GM18858 (cell line): ENCODE results near the gene PPFIA1.
"Not testable (repeated sequence)": the region's sequence is repeated elsewhere in the genome, so short reads cannot be mapped to it uniquely, and the experiment has no call there.

Source experiments
- ATAC-seq: cut with Tn5 transposase; IDR thresholded peaks from one replicate; pipeline ENCODE4 v1.9.1; 2021; ENCODE audit not compliant: unreplicated experiment

PPFIA1 gene

DNA sequence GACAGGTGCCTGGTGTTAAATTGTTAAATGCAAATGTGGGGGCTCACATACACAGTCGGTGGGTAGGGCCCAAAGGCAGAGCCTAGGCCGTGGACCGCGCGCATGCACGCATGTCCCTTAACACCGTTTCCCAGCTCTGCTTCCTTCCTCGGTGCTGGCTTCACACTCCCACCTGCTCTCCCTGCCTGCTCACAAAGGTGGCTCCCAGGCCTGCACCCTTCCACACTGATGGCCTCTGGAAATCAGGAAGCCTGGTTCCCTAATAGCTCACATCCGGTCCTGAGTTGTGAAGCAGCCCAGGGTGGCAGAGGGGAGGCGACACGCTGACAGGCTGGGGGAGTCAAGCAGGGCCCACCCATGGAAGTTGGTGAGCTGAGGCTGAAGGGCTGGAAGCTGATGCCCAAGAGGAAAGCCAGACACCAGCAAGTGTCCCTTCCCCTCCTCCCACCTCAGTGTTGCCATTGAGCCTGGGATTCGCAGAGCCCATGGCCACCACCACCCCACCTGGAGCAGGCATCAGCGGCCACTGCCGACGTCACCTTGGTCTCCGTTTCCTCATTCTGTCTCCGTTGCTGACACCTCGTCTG, 114.2 kb downstream of the PPFIA1 start:
- ATAC-seq: no peak

- no peak for ATAC-seq
Observed at GRCh38 chr11:70387564-70387963, 117.1 kb downstream of the PPFIA1 start.

GRCh38 chr11:70389201-70389600, 118.7 kb downstream of the PPFIA1 start:
- no peak for ATAC-seq

DNA sequence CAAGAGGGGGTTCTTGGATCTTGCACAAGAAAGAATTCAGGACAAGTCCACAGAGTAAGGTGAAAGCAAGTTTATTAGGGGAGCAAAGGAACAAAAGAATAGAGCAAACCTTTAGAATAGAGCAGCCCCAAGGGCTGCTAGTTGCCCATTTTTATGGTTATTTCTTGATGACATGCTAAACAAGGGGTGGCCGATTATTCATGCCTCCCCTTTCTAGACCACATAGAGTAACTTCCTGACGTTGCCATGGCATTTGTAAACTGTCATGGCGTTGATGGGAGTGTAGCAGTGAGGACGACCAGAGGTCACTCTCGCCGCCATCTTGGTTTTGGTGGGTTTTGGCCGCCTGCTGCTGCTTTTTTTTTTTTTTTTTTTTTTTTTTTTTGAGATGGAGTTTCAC, 120.4 kb downstream of the PPFIA1 start:
- not testable (repeated sequence) for ATAC-seq

GRCh38 chr11:70394211-70394950, 123.9 kb downstream of the PPFIA1 start:
- ATAC-seq: no peak

DNA sequence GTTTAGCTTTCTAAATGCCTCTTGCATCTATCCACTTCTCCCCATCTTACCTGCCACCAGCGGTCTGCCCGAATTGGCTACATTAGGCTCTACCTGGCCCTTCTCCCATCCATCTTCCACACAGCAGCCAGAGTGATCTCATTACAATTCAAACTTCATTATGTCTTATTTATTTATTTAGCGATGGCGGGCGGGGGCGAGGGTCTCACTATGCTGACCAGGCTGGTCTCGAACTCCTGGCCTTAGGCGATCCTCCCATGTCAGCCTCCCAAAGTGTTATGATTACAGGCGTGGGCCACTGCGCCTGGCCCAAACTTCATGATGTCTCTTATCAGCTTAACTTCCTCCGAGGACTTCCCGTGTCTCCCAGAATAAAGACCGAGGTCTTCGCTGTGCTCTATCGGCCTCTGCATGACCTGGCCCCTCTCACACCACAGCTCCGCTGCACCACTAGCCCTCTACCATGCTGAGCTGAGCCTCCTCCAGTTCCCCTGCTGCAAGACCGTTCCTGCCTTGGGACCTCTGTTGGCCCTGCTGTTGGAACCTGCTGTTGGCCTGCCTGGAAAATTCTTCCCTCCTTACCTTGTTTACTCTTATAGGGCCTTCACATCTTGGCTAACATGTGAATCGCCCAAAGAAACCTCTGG, 127.0 kb downstream of the PPFIA1 start:
- no peak for ATAC-seq

GRCh38 chr11:70397983-70398833, 127.7 kb downstream of the PPFIA1 start, which contains the start of gene CTTN:
TSS of gene CTTN (plus strand) at chr11:70398529. CDS start at chr11:70407298, 8,769 bp downstream.
- ATAC-seq: no peak

DNA sequence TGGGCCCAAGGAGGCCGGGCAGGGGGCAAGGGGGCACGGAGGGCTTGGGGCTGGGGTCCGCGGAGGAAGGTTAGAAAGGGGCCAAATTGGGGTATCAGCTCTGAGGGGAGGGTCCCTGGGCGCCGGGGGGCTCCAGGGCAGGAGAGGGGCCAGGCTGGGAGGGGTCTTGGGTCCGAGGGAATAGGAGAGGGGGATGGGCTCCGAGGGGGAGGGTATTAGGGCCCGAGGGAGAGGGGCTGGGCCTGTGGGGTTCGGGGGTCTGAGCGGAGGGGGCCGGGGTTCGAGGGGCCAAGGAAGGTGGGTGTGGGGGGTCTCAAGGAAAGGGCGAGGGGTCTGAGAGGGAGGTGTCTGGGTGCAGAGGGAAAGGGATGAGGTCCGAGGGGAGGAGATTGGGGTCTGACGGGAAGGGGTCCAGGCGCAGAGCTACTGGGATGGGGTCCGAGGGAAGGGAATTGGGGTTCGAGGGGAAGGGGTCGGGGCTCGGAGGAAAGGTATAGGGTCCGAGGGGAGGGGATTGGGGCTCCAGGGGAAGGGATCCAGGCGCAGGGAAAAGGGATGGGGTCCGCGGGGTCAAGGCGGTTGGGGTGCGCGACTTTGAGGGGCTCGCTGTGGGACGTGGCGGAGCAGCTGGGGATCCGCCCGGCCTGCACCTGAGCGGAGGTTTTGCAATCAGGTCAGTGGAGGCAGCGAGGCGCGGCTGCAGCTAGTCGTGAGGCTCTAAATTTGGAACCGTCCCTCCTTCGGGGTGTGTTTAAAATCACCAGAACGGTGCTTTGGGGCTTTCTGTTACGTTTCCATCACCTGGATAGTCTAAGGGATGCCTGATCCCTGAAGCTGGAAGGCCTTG, 128.6 kb downstream of the PPFIA1 start:
- ATAC-seq: no peak

DNA sequence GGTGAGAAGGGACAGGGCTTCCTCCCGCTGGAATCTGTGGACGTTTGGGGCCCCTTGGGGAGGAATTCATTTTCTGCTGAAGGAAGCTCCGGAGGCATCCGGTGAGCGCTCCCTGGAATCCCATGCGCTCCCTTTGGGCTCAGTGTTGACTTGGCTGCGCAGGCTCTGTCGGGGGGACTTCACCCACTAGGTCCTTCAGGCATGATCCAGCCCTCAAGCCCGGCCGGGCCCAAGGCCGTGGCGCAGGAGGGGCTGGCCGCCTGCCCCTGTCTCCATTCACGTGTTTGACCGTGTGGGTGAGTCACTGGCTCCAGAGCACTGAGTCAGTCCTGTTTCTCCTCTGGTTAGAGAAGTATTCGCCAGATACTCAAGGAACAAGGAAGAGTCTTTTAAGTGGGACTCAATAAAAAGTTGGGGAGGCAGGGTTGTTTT, 129.2 kb downstream of the PPFIA1 start:
- ATAC-seq: no peak

DNA sequence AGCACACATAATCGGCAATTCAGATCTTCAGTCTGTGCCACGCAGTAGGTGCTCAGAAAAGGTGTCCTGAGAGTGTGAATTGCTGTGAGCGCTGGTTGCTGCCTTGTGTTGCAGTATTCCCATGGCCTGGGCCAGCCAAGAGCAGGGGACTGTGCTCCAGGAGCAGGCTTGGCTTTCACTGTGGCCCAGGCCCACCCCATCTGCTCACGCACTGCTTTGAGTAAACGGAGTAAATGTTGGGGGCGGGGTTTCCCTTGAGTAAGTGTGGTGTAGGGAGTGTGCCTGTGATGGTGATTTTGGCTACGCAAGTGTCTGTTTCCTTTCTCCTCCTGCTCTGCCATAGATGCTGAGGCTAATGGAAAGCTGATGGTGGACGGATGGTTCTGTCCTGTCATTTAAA, 130.2 kb downstream of the PPFIA1 start:
- ATAC-seq: no peak

- ATAC-seq: no peak
Observed at GRCh38 chr11:70402016-70402415, 131.5 kb downstream of the PPFIA1 start.

GRCh38 chr11:70402685-70403084, 132.2 kb downstream of the PPFIA1 start:
- no peak for ATAC-seq

GRCh38 chr11:70404244-70404643, 133.8 kb downstream of the PPFIA1 start:
- no peak for ATAC-seq

DNA sequence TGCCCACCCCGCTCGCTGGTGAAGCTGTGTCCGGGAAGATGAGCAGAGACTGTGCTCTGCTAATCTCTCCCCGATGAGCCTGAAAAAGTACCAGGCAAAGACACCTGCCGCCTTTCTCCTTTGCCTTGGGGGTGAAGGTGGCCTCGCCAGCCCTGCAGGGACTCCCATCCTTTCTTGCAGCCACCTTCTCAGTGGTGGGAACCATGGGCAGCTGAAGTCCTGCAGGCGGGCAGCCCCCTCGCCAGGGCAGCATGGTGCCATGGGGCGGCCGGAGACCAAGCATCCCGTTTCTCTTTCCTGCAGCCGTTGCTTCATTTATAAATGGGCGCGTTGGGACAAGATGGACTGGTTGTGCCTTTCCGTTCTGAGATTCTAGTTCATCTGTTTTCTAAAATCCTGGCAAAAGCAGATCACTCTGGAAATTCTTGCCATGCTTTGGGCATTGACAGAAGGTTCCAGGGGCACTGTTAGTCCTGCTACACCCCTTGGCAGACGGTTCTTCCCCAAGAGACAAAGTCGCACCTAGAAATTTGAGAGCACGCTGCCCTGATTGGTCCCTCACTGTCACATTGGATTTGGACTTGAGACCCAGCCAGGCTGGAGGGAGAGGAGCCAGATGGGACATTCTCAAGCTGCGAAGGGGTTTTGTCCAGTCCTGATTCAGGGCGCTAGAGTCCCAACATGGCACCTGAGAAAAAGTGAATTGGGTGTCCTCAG, 135.3 kb downstream of the PPFIA1 start:
- ATAC-seq: no peak

DNA sequence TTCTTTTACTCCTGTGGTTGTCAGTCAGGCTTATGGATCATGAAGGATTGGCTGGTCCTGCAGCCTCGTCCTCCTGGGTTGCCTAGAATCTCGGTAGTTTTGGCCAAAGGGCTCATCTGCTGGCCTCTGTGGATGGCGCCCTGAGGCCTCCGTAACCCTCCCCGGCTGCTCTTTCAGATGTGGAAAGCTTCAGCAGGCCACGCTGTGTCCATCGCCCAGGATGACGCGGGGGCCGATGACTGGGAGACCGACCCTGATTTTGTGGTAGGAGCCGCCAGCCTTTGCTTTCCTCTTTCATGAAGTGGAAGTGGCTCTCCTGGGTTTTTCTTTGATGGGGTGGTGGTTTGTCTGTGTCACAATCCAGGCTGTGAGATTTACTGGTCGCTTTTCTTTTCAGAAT, 136.6 kb downstream of the PPFIA1 start:
- ATAC-seq: no peak

DNA sequence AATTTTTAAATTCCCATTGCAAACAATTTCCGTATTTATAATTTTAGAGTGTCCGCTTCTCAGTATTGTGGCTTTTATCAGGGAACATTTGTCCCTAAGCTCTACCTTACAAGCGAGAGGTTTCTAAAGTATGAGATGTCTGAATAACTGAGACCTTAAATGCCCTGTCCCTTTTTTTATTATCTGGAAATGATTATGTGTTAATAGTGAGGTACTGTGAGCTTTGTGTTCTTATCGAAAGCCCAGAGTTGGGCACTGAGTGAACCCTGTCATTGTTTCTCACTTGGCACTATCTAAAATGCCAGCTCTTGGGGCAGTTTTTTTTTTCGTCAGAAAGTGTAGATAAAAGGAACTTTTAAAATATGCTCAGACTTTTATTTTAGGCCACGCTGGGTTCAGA, 137.3 kb downstream of the PPFIA1 start:
- no peak for ATAC-seq

- ATAC-seq: not testable (repeated sequence)
Observed at GRCh38 chr11:70408326-70408725, 137.8 kb downstream of the PPFIA1 start.

DNA sequence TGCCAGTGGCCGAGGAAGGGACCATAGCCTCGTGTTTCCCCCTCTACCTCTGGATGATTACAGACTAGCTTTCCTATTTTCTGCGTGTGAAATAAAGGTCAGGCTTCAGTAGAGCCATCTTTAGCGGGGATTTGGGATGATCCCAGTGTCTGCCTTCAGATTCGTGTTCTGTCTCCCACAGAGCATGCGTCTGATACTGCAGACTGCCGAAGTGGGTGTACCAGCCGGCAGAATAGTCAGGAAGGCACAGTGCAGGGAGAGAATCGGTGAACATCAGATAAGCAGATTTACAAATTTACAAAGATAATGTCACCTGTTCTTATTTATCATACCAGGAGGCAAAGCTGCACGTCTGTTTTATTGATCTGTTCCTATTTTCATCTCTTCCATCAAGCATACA, 138.9 kb downstream of the PPFIA1 start:
- ATAC-seq: no peak

DNA sequence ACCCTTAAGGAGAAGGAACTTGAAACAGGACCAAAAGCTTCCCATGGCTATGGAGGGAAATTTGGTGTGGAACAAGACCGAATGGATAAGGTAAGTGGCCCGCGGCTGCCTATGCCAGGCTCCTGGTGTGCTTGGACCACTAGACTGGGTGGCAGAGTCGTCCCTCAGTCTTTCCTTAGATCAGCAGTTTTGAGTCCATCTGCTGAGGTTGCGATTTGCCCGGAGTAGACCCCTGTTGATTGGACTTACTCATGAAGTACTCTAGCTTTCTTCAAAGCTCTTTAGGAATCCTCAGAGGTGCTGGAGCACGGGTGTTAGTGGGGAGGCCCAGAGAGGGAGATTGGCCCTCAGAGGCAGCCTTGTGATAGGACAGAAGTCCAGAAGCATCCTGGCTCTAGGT, 139.4 kb downstream of the PPFIA1 start:
- ATAC-seq: no peak
